IPS-18c (cell line): ENCODE results near the gene DCX.

ENCODE experiments used
- H3K4me3 ChIP-seq: 2 replicates; pipeline ENCODE4 v1.7.0; 2013; ENCODE audit warnings: low read depth, mild to moderate bottlenecking, low read length, moderate library complexity; ENCODE audit not compliant: insufficient read depth
- H3K9me3 ChIP-seq: one replicate; pipeline ENCODE4 v1.6.1; 2013; ENCODE audit warnings: mild to moderate bottlenecking, low read length, moderate library complexity; ENCODE audit not compliant: control insufficient read depth, insufficient read depth

DCX gene

GRCh38 chrX:111265486-111265885 lies 146.5 kb downstream of the DCX start:
- Histone ChIP-seq H3K9me3 (no peaks in the 10 kb centered on the region), H3K4me3 (no peak overlapping the region)

GRCh38 chrX:111264385-111264784 lies 147.6 kb downstream of the DCX start:
- H3K4me3 ChIP-seq = no peak overlapping the region
- H3K9me3 ChIP-seq = no peaks in the 10 kb centered on the region

DNA sequence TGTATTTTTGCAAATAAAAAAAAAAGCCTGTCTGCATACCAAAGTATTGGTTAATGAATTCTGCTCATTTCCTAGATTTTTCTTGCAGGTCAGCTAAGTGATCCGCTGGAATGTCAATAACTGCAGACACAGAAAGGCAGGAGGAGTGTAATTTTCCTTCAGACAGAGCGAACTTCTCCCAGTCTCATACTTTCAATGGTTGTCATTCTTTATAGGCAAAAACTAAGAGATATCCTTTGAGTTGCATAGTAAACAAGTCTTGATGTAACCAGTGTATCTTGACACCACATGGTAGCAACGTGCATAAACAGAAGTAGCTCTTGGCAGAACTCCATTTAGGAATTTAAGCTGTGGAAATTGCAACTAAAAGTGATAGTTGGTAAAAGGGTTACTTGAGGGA lies 149.9 kb downstream of the DCX start:
- H3K9me3 ChIP-seq = no peaks in the 10 kb centered on the region
- H3K4me3 ChIP-seq = no peak overlapping the region

GRCh38 chrX:111260451-111260850 lies 151.5 kb downstream of the DCX start:
- Histone ChIP-seq H3K4me3 (no peak overlapping the region), H3K9me3 (no peaks in the 10 kb centered on the region)

GRCh38 chrX:111259559-111259958 lies 152.4 kb downstream of the DCX start:
- no peak overlapping the region for H3K4me3 ChIP-seq

GRCh38 chrX:111257733-111258132 lies 154.3 kb downstream of the DCX start:
- Histone ChIP-seq H3K4me3 (no peak overlapping the region), H3K9me3 (no peaks in the 10 kb centered on the region)

More at GRCh38 chrX:111259559-111259958, 152.4 kb downstream of the DCX start:
- H3K9me3 ChIP-seq = no peaks in the 10 kb centered on the region

DNA sequence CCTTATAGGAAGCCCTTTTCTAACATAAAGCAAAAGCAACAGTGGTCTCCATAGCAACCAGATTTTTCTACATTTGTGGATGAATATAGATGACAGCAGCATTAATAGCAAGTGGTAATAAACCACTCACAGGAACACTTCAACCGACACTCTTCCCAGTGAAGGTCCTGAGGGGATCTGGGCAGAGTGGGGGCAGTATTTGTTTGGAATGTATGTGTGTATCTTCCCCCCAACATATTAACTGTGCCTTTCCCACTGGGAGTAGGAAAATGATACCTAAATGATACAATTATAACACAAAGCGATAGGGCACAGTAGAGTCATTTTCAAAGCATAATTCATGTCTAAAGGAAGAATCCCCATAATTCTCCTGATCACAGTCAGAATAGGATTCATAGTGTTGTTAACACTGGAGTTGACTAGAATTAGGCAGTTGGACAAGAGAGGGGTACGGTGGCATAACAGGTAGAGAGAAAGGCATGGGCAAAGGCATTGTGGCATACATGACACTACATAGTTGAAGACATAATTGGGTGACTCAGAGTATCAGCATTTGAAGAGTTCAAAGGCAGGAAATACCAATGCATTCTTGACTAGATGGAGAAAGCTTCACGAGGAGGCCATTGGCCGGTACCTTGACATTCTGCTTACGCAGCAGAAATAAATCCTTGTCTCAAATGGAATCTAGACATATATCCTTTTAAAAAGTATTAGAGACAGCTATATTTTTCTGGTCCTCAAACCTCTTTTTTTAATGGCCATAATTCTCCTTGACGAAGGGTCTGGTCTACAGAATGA lies 156.9 kb downstream of the DCX start:
- Histone ChIP-seq H3K4me3 (no peak overlapping the region), H3K9me3 (no peaks in the 10 kb centered on the region)

GRCh38 chrX:111244235-111244750 lies 167.7 kb downstream of the DCX start:
- Histone ChIP-seq H3K4me3 (no peak overlapping the region), H3K9me3 (no peaks in the 10 kb centered on the region)
